ACHN (cell line): ENCODE measurements around the gene WNT3A.

Source experiments
- DNase-seq: peaks from one replicate; pipeline ENCODE4 v3.0.0-alpha.2; 2015
- in situ Hi-C: cut with HindIII; loops from 2 replicates; pipeline ENCODE4 v1.10.0; 2017; ENCODE audit warnings: low sequenced_read_pairs, low pct_ligation_motif_present, low pct_unique_long_range_greater_than_20kb

WNT3A gene

DNA sequence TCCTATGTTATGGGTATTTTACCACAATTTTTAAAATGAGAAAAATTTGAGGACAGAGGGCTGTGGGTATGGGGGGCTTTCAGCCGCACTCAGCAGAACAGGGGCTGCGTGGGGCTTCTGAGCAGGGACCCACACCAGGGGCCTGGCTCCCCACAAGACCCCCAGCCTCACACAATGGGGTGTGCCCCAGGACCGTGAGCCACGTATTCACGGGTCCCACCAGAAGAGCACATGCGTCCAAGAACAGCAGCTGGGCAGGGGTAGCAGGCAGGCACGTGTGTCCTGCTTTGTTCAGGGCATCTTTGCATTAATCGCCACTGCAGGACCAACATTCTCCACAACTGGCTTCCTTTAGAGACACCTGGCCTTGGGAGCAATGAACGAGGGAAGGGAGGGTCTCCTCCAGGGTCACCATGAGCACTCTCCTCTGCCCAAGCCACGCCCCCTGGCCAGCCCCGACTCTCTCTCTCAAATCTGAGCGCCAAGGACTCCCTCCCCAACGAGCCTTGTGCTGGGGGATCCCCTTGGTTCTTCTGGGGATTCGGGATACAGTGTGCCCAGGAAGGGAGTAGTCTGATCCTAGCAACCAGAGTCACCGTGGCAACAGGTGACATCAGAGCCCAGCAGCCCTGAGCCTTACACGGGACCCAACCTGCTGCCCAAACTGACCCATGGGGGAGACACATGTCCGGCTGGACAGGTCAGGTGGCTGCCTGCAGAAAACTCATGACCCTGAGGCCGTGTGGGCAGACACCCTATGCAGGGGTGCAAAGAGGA lies 68.3 kb downstream of the WNT3A start:
- DNase-seq = no peak
- in situ Hi-C loops = no loop called here

DNA sequence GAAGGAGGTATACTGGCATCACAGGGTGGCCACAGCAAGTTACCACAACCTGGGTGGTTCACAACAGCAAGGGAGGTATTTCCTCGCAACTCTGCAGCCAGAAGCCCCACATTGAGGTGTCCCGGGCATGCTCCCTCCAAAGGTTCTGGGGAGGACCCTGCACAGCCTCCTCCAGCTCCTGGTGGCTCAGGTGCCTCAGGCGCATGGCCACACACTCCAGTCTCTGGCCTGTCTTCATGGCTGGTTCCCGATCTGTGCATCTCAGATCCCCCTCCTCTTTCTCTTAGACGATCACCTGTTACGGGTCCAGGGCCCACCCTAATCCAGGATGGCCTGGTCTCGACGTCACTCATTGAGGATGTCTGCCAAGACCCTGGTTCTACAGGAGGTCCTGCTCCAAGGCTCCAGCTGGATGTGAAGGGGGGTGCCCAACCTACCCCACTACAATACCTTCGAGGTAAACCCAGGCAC lies 69.0 kb downstream of the WNT3A start:
- in situ Hi-C loops = no loop called here
- DNase-seq = no peak

DNA sequence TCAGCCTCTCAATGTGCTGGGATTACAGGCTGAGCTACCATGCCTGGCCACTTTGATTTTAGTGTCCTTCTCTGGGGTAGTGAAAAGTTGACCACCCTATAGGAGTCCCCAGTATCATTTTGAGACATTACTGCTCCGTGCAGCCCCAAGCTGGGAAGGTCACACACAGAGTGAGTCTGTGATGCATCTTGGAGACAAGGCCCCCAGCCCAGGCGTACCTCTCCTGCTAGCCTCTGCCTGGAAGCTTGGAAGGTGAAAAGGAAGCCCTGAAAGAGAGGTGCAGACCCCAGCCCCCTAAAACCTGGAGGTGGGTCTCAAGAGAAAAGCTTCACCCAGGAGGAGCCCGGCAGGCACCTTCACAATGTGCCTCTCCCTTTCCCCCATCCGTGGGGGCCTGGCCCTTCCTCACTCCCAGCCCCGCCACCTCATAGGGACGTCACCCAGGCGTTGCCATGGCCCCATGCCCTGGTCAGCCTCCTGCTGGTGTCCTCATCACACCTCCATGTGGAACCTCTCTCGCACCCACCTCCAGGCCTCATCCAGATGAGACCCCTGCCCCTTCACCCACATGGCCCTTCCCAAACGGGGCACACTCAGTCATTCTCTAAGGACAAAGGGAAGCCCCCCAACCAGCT lies 70.1 kb downstream of the WNT3A start:
- in situ Hi-C loops = no loop called here
- no peak for DNase-seq

DNA sequence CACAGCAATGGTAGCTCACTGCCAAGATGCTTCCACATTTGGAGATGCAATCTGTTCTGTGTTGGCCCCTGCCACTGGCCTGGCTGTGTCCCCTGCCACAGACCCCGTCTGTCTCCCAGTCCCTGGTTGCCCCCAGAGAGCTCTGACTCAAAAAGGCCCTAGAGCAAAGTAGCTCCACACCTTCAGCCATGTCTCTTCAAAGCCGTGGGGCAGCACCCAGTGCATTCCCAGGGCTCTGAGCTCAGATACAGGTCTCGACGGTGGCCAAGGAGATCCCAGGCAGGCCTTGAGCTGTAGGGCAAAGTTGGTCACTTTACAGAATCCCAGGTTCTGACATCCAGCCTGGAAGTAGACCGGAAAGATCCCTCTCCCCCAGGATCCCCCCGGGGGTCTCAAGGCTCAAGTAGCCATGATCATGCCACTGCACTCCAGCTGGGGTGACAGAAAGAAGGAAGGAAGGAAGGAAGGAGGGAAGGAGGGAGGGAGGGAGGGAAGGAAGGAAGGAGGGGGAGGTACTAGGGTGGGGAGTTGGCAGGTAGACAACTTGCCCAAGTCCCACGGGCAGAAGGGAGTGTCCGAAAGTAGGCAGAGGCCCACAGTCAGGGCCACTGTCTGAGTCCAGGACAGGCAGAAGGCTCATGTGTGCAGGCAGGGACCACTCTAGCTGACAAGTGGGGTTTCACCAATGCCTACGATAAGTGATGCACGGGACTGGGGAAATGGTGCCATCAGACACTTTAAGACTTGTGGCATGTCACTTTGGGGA lies 71.0 kb downstream of the WNT3A start:
- in situ Hi-C loops = no loop called here
- DNase-seq = no peak

DNA sequence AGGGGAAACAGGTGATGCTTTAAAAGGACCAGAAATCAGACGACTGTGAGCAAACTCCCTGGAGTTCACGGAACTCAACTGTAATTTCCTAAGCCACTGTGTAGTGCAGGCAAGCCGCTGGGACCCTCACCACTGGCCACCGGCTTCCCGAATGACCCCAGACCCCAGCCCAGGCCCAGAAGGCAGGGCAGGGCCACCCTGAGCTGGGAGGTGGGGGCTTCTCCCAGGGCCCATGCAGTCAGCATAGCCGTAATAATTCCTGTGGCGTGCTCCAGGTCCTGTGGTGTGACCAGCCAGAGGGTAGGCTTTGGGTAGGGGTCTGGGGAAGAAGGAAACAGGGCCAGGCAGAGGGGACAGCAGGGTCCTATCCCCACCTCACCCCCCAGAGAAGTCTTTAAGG lies 72.2 kb downstream of the WNT3A start:
- no peak for DNase-seq
- in situ Hi-C loops = no loop called here

DNA sequence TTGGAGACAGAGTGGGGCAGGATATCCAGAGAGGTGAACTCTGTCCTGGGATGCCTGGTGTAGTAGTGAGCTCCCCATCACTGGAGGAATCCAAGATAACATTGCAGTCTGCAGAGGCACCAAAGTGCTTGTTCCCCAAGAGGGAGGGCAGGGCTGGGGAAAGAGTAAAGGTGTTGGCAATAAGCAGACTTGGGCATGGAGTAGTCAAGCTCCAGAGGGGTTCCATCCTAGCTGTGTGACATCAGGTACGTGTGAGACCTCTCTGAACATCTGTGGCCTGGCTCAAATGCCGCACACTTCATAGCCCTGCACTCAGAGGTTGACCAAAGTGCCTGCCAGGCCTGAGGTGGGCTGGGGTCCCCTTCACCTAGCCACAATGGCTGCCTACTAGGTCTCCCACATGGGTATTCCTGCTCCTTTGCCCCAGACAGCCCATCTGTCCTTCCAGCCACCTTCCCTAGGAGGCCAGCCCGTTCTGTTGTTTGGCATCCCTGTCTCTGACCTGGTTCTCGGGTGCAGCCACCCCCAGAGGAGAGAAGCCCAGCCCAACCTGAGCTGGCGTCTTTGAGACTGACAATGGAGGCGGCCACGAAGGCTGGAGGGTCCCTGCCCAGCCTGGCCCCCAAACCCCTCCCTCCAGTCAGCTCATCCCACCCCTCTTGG lies 72.9 kb downstream of the WNT3A start:
- in situ Hi-C loops = no loop called here
- no peak for DNase-seq

DNA sequence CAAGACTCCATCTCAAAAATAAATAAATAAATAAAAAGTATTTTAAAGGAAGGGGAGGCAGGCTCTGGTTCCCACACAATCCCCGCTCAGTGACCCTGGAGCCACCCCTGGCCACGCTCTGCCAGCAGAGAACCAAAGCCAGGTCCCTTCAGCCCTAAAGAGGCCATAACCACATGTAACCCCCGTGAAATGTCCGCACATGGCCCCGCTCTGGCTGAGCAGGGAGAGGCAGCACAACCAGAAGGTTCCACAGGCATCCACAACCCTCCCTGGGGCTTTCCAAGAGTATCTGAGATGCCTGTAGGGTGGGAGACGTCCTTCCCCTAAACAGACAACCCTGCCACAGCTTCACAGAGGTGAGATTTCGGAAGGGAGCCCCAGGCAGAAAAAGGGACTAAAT lies 74.3 kb downstream of the WNT3A start:
- DNase-seq = no peak
- in situ Hi-C loops = no loop called here

DNA sequence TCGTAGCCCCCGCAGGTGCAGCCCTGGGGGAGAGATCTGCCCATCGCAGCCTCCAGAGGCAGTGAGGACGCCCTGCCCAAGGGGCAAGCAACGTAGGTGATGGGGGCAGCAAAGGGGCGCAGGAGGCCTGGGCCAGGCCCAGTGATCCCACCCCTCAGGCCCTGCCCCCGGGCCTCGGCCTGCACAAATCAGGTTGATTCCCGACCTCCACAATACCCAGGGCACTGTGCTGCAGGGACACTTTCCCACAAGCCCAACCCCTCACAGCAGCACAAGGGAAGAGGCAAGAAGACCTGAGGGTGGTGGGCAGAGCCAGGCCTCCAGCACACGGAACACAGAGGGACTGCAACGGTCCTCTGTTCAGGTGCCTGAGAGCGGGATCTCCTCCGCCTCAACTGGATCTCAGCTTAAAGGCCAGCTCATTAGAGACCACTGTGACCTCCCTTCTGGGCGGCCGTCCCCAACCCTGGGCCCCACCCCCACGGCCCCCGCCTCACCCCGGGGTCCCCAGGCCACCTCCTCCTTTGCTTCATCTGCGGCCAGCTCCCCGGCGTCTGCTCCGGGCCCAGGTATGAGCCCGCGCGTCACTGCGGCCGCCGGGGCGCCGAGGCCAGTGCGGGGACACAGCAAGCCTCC lies 74.9 kb downstream of the WNT3A start:
- peak; percentile 23 for DNase-seq
- in situ Hi-C loops = no loop called here

DNA sequence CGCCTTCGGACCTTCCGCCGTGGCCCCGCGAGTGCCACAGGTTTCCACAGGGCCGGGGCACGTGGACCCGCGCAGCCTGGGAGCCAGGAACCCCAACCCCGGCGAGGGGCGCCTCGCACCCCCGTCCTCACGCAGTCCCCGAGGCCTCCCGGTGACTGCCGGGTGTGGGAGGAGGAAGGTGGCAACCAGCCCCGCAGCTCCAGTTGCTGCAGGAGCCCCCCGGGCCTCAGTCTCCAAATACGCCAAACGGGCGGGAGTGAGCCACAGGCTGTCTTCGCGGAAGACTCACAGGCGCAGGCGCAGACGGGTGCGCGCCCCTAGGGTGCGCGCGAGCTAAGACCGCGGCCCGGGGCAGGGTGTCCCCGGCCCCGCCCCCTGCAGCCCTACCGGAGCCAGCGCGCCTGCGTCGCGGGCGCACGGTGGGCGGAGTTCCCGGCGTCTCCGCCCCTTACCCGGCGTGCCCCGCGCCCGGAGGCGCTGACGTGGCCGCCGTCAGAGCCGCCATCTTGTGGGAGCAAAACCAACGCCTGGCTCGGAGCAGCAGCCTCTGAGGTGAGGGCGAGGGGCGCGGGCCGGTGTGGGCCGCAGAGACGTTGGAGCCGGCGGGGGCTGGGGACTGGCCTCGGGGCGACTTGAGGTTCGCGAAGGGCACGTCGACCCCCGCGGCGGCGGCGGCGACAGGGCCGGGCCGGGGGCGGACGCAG lies 75.6 kb downstream of the WNT3A start, which contains the start of gene ARF1:
TSS of gene ARF1 (plus strand) at position 495 of the 704 bp plus-strand sequence. CDS start 14,407 bp downstream, outside the sequence.
- in situ Hi-C loops = no loop called here
- peak; percentile 95 for DNase-seq

DNA sequence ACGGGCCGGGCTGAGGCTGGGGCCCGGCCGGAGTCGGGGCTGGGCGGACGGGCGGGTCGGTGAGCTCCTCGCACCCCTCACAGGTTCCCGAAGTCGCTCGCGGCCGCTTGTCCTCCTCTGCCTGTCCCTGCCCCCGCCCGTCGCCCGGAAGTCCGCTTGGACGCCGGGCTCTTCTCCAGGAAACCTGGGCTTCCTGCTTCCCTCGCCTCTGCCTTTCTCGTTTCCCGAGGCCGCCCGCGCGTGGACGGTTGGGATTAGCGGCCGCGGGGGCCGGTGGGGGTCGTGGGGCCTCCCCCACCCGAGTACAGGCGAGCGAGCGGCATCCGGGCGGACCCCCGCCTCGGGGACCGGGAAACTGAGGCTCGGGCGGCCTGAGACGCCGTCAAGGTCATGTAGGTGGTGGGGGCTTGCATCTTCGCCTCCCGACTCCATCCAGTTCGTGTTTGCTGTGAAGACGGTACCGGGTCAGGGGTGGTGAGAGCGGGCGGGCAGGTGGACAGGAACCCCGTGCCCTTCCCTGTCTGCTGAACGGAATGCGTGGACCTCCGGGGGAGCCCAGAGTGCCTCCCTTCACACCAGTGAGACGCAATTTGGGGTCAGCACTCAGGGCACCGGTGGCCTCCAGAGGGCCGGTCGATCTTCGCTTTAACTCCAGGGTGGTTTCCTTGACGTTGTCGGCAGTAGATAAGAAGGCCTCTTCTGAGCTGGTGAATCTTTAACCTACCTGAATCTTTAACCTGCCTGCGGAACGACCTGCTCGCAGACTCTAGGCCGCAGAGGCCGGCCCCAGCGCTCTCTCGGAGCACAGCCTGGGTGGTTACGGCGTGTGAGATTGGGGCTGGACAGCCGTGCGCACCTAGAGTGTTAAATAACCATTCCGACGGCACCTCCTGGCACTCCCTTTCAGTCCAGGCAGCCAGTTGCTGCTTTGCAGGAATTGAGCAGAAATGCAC lies 76.4 kb downstream of the WNT3A start:
- in situ Hi-C loops = no loop called here
- DNase-seq = peak; percentile 56

DNA sequence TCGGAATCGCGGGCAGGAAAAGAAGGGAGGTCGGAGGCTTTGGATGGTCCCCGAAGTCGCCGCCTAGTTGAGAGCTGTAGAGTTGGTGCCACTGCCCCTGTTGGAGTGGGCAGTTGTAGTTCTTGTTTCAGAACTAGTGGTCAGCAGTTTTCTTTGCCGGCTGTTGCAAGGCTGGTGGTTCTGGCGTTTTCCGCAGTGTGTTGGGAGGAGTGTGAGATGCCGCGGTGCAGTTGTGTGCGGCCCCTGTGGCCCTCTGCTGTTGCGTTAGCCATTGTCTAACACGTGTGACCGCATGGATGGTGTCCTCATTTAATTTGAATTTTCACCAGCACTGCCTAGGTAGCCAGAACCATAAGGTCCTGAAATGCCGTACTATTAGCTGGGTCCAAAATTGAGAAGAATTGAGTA lies 77.1 kb downstream of the WNT3A start:
- peak; percentile 38 for DNase-seq
- in situ Hi-C loops = no loop called here

DNA sequence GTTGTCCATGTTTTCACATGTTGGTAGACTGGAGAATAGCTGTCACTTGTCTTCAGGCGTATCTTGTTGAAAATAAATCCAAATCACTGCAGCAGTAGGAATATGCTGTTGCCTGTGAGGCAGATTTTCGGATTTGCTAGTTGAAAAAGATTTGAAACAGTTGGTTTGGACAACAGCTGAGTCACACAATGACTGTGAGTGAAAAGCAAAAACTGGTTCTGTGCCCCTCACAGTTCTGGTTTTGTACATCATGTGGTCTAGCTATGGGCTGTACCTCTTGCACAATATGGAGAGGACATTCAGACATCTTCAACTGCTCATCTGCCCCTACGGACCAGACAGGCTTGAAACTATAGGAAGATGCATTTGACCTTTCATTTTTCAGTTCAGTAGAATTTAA lies 77.5 kb downstream of the WNT3A start:
- DNase-seq = no peak
- in situ Hi-C loops = no loop called here

DNA sequence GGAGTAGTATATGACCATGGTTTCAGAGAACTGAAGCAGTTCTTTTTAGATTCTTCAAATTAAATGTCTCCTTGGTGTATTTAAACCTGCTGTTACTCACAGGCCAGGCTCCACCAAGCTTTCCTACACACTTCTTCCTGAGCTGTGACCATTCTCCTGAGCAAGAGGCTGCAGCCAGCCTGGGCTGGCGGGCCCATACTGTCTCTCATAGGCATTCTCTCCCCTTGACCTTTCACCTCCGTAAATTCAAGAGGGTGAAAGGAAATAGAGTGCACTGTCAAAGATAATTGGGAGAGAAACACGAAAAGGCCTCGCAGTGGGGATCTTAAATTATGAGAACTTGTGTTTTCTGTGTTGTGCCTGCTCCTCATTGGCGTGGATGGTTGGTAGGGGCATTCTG lies 78.0 kb downstream of the WNT3A start:
- DNase-seq = no peak
- in situ Hi-C loops = no loop called here

DNA sequence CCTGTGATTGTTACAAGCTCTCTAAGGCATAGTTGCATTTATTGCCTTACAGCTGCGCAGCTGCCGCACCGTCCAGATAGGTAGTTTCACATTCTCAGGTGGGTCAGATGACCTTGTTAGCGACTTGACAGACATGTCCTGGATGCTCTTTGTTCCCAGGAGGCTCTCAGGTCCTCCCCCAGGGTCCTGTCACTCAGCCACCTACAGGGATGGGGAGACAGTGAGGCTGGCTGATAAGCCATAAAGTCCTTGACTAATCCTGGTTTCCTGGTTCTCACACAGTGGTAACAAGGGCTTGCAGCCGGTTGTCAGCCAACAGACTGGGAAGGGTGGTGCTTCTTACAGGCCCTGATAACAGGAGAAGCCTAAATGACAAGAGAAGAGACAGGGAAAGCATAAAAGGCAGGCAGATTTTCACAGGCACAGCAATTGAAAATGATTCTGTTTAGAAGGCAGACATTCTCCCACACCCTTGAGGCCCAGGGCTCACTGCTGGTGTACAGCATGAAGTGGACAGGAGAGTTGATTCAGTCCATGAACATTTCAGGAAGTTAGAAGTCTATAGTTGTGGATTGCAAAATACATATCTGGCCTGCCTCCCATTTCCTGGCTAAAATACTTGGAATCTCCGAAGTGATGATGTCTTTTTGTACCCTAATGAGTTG lies 78.6 kb downstream of the WNT3A start:
- in situ Hi-C loops = no loop called here

DNA sequence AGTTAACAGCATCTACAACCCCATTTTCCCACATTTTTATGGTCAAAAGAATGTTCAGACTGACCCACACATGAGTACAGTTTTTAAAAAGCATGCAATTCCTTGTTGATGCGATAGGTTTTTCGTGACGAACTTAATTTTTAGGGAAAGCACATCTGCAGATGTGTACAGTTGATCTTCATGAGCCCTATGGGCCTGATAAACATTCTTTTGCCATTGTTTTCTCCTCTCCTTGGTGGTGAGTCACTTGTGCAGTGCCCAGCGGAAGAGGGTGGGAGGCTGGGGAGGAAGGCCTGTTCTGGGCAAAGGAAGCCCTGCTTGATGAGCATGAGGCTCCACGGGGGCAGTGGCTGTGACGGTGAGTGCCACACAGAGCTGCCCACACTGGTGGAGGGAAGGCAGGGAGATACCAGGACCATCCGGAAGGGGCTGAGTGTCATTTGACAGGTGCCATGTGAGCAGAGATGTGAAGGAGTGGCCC lies 81.0 kb downstream of the WNT3A start:
- peak; percentile 72 for DNase-seq

More for the DNA sequence above, 78.6 kb downstream of the WNT3A start:
- DNase-seq = no peak

More for the DNA sequence above, 81.0 kb downstream of the WNT3A start:
- in situ Hi-C loops = no loop called here
